GM19351 (cell line): ENCODE measurements around the gene AGMAT.

Experiments
- ATAC-seq: cut with Tn5 transposase; IDR thresholded peaks from one replicate; pipeline ENCODE4 v1.9.1; 2021; ENCODE audit warnings: mild to moderate bottlenecking, moderate library complexity; ENCODE audit not compliant: unreplicated experiment

The AGMAT gene

GRCh38 chr1:15568387-15569073, 16.3 kb downstream of the AGMAT start:
- ATAC-seq, result no peak

GRCh38 chr1:15559189-15559810, 25.6 kb downstream of the AGMAT start:
- no peak for ATAC-seq

DNA sequence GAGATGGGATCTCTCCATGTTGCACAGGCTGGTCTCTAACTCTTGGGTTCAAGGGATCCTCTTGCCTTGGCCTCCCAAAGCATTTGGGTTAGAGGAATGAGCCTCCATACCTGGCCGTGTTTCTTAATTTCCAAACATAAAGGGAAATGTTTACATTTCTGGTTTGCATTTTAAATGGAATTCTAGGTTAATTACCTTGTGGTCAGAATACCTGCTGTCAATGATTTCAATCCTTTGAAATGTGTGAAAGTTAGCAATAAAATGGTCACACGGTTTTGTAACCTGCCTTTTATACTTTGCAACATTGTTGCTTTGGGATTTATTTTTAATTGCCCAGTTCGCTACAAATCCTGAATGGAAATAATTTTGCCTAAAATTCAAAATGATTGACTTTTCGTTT, 26.3 kb downstream of the AGMAT start:
- no peak for ATAC-seq

- ATAC-seq, result no peak
Observed at GRCh38 chr1:15557594-15557993, 27.3 kb downstream of the AGMAT start.

- no peak for ATAC-seq
Observed at GRCh38 chr1:15557008-15557407, 27.8 kb downstream of the AGMAT start.

- no peak for ATAC-seq
Observed at GRCh38 chr1:15550573-15550972, 34.3 kb downstream of the AGMAT start.

DNA sequence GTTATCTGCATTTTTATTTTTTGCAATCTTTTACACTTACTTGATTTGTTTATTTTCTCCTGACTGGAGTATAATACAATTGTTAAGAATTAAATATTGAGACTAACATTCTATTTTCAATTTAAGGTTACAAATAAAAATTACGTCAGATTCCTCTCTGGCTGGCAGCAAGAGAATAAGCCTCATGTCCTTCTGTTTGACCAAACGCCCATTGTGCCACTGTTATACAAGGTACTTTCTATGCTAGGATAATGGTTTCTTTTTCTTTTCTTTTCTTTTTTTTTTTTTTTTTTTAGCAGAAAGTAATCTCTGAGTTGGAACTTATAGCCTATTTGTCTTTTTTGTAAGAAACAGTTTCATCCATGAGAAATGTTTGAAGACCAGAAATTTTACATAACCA, 38.2 kb downstream of the AGMAT start:
- ATAC-seq, result no peak

DNA sequence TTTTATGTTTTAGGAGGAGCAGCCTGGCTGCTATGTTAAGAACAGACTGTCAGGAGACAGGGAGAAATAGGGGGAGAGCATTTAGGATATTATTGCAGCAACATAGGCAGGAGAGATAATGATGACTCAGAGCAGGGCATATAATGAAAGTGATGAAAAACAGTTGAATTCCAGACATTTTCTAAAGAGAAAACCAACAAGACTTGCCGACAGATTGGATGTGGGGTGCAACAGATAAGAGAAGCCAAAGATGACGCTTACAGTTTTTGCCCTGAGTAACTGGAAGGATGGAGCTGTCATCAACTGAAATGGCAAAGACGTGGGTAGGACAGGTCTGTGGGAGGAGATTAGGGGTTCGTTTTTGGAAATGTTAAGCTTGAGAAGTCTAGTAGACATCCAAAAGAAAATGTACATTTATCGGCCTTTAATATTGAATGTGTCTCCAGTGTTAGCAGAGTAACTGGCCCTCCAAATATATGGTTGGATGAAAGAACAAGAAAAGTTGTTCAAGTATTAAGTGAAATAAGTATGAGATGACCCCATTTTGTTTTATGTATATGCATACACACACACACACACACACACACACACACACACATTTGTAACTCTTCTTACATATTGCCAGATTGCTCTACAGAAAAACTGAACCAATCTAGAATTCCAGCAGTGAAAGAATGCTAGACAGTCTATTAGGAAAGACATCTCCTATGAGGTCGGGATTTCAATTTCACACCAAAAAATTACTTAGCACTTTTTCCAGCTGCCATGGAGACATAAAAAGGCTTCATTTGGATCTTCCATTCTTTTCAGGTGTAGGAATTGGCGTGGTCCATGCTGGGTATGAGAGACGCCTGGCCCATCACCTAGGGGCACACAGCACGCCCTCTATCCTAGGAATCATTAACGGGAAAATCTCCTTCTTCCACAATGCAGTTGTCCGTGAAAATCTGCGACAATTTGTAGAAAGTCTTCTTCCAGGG, 41.0 kb downstream of the AGMAT start:
- no peak for ATAC-seq

DNA sequence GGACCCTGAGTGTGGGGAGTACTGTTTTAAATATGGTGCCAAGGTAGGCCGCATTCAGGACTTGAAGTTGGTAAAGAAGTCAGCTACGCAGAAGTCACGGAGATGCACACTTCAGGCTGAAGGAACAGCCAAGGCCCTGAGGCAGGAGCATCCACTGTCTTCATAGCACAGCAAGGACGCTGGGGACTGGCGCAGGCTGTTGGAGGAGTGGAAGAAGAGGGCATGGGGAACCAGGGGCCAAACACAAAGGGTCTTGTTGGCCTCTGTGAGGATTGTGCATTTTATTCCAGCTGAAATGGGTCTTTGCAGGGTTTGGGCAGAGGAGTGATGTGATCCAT, 41.6 kb downstream of the AGMAT start:
- ATAC-seq, result no peak

DNA sequence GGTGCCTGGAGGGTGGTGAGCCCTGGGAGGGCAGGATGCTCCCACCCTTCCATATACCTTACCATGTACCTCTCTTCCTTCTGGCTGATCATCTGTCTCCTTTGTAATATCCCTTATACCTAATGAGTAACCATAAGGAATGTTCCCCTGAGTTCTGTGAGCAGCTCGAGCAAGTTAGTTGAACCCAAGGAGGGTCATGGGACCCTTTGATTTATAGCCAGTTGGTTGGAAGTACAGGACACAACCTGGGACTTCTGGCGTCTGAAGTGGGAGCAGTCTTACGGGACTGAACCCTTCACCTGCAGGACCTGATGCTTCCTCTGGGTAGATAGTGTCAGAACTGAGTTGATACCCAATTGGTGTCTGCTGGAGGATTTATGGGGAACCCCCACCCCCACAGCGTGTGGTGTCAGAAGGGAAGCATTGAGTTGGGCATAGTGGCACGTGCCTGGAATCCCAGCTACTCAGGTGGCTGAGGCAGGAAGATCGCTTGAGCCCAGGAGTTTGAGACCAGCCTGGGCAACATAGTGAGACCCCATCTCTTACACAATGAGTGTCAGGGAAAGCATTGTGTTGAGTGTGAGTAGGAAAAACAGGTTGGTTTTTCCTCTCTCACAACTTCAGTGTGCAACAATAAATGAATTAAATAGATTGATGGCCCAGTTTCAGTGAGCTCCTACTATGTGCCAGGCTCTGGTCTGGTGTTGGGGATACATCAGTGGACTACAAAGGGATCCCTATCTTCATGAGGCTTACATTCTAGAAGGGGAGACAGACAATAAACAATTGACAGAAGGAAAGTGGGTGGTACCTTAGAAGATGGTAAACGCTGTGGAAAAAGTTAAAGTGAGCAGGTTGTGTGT, 42.2 kb downstream of the AGMAT start:
- no peak for ATAC-seq

DNA sequence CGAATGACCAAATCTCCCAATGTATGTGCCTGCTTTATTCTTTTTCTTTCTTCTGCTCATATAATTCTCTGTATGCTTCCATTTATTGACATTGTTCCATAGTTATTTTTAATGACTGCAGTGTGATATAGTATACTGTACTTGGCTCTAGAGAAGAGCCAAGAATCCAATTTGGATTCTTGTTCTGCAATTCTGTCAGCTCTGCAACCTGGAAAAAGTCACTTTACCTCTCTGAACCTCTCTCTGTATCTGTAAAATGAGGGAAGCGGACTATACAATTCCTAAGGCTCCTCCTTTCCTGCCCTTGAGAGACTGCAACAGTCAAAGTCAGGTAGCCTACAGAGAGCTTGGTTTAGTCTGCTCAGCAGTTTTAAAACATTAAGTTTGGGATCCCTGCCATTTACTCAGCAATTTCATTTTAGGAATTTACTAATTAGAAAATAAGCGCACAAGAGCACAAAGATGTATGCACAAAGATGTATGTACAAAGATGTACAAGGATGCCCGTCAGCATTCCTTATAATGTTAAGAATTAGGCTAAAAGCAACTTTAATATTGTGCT, 43.5 kb downstream of the AGMAT start:
- no peak for ATAC-seq

DNA sequence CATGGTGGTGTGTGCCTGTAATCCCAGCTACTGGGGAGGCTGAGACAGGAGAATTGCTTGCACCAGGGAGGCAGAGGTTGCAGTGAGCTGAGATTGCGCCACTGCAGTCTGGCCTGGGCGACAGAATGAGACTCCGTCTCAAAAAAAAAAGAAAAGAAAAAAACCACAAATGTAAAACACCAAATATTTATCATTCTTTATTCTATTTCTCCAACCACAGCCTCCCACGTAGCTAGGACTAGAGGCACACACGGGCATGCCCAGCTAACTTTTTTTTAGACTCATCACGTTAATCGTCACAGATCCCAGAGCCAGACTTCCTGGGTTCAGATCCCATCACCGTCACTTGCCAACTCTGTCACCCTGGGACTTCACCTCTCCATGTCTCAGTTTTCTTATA, 44.7 kb downstream of the AGMAT start:
- ATAC-seq, result no peak

GRCh38 chr1:15538771-15539170, 46.1 kb downstream of the AGMAT start:
- ATAC-seq, result no peak

GRCh38 chr1:15531682-15532081, 53.2 kb downstream of the AGMAT start:
- no peak for ATAC-seq

- ATAC-seq, result no peak
Observed at GRCh38 chr1:15531003-15531402, 53.8 kb downstream of the AGMAT start.

- ATAC-seq, result peak; percentile 51
Observed at GRCh38 chr1:15526490-15527339, 58.1 kb downstream of the AGMAT start, which contains the start of gene DNAJC16. Gene DNAJC16, plus strand, starts transcription at chr1:15526848. Its CDS starts 2,258 bp downstream, at chr1:15529106.

DNA sequence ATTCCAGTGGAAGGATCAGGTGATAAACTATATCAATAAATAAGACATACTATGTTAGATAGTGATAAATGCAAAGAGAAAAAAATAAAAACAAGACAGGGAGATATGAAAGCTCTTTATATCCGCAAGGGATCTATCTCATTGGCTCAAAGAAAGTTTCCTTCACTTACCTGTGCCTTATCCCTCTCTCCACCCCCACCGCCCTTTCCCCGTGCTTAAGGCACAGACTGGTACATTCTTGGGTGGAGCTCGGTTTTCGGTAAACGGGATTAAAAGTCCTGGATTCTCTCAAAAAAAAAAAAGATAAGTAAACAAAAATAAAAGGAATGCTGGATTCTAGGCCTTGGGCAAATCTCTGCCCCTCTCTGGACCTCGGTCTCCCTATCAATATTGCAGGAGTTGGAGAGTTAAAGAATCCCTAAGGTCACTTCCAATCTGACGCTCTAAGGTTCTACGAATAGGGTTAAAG, 58.8 kb downstream of the AGMAT start:
- no peak for ATAC-seq

DNA sequence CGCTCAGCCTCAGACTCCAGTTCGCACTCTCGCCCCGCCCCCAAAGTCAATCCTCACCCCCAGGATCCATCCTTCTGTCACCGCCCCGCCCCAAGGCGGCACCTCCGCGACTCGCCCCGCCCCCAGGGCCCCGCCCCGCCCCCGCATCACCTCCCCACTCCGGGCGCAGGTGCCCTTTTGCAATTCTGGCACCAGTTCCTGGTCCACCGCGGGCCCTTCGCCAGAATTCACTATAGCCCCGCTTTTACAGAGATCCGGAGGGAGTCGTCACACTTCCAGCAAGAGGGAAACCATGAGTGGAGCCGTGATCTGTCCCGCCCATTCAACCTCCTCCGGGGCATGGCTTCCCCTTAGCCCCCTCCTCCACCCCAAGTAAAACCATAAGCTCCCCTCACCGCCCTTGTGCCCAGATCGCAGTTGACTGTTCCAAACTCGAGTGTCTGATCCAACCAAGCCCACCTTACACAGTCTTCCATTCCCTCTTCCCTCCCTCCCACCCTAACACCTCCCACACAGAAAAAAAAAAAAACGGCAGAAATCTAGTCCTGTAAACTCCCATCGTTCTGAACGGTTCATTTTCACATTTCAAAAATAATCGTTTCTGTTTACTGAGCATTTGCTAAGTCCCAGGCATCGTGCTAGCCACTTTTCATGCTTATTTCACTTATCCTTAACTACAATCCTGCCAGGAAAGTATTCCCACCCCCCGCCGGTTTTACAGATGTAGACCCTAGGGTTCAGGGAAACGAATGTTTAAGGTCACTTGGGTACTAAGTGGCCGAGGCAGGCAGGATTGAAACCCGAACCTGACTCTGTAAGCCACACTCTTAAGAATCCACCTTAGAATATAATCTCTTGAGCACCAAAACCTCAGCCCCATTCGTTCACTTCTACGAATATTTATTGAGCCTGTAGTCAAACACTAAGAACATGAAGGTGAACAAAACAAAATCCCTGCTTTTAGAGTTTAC, 59.5 kb downstream of the AGMAT start:
- ATAC-seq, result peak; percentile 35
